T-helper 2 cell (primary cell): ENCODE measurements around the gene METTL25.

ENCODE experiments used
- DNase-seq, 5 experiments: peaks; one replicate each; pipeline versions ENCODE4 v3.0.0 to v3.0.0-alpha.2; 2012 to 2022

Gene METTL25

DNA sequence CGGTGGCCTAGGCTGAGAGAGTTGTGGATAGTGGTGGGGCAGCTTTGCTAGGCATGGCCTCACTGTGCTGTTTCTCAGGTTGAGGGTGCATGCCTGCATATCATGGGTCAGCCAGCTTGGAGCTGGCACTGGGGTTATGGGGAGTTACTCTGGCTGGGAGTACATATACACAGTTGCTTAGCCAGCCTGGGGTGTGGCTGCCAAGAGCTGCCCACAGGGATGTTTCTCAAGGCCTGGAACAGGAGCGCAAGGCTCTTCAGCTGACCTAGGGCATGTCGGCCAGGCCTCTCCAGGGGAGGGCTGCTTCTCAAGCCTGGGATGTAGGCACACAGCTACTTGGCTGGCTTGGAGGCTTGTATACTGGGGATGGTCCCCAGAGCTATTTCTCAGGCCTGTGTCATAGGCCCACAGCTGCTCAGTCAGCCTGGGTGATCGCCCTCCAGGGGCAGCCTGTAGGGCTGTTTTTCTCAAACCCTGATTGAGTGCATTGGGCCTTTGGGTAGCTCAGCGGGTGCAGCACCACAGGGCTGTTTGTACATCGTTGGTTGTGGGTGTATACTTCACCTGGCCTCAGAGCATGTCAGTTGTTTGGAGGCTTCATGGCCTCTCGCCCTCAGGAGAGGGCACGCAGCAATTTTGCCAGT is 114.9 kb downstream of the METTL25 start:
- no peak for DNase-seq

DNA sequence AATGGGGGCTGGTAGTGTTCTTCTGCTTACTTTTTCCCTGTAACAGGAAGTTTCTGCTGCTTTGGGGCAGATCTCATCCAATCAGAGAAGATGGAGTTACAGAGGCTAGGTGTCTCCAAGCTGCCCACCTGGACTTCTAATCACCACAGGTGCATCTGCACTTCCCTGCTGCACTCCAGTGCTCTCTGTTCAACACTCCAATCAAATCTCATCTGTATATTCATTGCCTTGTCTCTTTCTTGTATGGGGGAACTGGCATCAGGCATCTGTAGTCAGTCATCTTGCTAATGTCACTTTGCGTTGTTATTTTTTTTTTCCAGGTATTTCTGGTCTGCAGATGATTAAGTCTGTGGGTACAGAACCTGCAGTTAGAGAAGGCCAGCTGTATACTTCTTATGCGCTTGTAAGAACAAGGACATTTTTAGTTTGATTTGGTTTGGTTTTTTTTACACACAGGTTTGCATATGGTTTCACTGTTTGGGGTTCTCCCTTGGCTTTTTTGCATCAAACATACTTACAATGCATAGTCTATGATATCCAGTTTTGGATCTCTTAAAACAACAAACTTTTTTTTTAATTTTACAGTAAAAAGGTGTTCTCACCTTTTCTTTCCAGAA is 116.0 kb downstream of the METTL25 start:
- no peak for DNase-seq

DNA sequence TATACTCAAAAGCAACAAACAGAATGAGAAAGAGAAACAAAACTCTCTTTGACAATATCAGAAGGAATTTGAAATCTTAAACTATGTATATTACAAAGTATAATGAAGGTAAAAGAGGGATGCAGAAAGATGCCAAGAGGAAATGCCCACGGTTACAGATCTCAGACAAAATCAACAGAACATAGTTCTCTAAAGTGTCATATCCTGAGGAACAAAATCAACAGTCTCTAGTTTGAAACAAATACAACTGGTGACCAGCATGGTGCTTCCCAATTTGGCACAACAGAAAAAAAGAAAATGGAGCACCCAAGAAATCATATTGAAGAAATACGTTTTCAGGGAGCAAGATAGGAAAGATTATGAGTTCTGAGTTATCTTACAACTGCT is 116.5 kb downstream of the METTL25 start:
- no peak for DNase-seq

DNA sequence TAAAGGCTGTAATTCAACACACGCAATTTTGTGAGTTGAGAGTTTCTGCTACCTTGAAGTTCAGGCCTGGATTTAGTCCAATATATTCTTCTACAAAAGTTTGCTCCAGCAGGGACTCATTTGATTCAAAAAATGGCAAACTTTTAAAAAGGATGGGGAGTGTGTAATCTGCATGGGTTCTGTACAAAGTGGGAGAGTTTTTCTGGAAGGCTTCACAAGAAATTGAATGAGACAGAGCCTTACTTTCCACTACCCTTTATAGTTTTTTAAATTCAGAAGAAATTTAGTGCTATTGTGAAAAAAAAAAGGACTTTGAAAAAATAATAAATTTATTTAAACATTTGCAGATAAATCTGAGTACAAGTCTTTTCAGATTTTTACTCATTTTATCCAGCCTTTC is 116.9 kb downstream of the METTL25 start:
- DNase-seq = no peak

DNA sequence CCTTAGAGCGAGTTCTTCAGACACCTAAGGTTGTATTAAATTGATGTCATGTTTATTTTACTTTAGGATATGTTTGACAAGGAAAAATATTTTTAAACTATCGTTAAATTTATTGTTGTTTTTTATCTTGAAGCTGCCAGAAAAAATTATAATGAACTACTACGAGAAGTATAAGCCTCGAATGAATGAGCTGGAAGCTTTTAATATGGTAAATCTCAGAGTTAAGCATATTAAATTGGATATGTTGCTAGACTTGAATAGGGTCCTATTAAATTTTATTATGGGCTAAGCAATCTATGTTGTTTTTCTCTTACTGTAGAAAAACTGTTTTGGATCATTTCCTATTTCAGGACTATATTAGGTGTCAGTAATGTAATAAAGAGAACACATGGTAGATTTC is 118.2 kb downstream of the METTL25 start:
- no peak for DNase-seq

DNA sequence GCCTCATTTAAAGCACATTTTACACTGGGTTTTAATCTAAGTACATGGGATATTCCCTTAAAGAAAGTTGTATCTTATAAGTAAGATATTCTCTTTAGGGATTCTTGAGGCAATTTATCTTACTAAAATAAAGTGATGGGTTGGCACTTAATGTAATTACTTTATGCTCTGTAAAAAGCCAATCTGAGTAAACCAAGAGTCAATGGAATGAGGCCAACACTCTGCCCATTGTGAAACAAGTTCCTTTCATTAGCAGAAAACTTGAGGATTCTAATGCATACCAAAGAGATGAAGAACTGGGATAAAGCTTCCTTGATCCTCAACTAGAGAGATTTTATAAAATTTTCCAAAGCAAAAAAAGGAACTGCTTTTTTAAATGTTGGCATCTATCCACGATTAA is 121.2 kb downstream of the METTL25 start:
- no peak for DNase-seq

DNA sequence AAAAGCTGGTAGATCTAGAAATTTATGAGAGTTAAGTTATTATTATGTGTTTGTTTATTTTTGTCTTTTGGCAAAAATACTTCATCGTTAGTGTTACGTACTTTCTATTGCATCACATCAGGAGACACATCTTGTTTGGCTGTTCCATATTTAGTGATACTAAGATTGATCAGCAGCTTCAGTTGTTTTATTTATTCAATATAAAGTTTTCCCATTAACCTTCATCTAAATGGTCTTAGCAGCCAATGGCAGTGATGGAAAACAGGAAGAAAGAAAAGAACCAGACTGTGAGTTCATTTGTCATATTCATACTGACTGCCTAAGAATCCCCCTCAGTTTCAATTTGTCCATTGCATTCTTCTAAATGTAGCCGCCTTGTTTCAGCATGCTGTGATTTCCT is 122.3 kb downstream of the METTL25 start:
- no peak for DNase-seq

DNA sequence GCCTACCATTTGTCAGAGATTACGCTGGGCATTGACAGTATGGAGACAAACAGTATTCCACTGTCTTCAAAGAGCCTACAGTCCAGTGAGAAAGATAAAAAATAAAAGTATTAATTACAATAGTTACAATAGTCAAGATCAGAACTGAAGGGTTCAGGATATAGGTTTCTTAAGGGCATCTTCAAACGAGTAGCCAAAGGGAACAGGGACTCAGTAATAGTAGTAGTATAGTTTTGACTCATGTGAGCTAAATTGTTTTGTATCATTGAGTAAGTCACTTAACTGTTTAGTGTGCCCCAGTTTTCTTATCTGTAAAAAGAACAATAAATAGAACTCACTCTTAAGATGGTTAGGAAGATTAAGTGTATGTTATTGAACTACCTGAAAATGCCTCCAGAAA is 123.6 kb downstream of the METTL25 start:
- DNase-seq = peak in 1 of 5 experiments; percentile 17

DNA sequence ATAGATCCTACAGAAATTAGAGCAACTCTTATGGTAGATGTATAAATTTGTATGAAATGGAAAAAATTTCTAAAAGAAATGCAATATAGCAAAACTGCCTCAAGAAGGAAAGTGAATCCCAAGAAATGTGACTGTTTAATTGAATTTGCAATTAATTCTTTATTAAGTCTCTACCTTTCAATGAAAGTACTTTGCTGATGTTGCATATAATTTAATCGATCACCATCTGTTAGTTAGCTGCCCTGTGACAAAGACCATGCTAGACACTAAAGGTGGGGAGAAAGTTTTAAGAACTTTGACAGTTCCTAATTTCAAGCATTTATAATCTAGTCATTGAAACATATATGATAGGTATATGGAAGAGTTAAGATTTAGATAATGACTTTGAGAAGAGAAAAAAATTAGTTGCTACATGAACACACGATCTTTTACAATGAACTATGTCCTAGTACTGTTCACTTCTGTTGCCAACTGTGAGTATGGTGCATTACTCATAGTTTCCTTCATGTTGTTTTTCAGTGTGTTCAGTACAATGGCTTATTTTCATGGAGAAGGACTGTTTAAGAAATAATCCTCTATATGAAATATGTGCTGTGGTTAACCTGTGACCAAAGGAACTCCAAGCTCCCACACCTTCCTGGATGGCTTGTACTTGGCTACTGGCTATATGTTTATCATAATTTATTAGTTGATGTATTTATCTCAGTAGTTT is 128.4 kb downstream of the METTL25 start:
- no peak for DNase-seq

DNA sequence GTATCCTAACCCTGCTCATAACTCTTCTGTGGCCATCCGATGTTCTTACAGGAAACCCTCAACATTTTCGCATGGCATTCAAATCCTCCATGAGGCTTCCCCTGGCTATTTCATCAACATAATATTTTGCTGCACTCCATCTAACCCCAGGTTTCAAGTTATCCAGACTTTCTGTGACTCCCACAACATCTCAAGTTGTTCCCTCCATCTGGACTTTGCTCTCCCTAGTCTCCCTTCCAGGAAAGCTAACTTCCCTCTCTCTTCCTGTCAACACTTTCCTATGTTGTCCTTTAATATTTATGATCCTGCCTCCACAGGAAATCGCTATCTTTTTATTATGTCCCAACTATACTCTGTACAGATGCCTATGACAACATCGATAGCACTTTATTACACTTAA is 146.1 kb downstream of the METTL25 start:
- DNase-seq = no peak

DNA sequence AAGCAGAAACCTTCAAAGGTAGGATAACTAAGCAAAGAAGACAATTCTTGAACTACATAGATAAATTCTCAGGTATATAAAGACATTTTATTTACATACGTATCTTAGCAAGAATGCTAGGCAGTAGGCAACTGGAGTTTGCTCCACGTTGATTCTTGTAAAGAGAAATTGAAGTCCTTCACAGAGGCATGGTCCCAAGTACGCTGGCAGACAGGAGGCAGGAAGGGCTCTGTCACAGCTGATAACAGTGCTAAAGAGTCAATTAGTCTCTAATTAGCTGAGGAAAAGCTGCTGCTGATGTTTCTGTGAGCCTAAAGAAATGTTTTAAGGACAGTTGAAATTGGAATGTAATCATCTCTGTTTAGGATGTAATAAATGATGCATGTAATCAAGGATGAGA is 146.8 kb downstream of the METTL25 start:
- DNase-seq = no peak

DNA sequence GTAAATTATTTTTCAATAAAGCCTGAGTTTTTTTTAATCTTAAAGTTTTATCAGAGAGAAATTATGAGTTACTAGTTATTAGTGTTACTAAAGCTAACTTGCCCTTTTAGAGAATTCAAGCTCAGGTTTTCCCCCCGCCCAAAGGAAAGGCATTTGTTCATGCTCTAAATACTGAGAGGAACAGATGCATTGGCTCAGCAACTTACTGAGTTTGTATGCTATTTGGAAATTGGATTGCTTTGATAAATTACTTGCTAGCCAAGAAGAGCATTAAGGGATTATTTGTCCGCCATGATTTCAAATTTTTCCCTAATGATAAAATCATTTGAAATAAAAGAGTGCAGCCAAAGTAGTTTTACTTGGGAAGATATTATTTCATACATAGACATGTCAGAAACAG is 149.4 kb downstream of the METTL25 start:
- DNase-seq = no peak

DNA sequence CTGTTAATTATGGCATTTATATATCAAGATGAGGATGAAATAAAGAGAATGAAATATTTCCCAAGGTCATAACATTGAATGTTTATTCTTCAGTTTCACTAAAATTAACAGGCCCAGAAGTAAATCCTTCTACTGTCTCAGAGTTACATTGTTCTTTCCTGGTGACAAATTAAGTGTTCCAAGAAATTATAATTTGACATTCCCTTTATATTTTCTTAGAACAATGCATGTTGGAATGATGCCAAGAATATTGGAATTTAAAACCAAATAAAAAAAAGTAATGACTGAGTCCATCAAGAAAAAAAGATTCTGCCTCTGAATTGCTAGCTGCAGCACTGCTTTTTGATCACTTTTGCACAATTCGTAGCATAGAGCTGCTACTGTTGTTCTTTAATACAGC is 152.1 kb downstream of the METTL25 start:
- DNase-seq = no peak

DNA sequence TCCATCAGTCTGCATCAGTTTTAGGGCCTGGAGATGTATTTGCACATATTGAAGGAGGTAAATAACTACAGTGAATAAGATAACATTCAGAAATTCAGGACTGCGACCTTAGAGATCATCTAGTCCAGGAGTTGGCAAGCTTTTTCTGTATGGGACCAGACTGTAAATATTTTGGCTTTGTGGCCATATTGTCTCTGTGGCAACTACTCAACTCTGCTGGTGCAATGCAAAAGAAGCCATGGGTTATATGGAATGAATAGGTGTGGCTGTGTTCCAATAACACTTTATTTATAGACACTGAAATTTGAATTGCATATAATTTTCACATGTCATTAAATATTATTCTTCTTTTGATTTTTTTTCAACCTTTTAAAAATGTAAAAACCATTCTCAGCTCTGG is 156.6 kb downstream of the METTL25 start:
- no peak for DNase-seq

DNA sequence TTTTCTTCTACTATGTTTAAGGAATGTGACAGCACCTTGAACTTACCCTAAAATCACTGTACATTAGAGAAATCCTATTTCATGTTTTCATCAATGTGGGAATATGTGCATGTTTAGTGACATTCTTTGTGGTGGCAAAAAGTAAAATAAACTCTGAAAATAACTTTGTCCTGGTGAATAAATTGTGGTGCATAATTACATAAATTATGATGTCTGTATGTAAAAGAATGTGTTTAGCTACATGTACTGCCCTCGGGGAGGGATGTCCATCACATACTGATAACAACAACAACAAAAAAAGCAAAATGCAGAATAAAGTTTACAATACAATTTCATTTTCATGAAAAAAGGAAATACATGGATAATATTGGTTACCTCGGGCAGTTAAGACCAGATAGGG is 157.3 kb downstream of the METTL25 start:
- DNase-seq = no peak

DNA sequence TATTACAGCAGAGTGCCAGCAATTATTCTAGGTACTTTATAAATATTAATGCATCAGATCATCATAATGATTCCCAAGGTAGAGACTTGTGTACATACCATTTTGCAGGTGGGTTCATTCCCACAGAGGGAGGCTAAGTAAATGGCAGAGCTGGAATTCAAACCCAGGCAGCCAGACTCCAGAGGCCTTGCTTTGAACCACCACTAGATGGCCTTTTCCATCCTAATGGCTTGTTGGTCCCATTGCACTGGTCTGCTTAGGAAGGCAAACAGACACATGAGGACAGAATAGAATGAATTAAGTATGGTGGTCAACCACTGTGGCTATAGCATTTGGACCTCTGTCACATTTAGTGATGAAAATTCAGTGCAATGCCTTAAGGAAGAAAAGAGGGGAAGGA is 158.7 kb downstream of the METTL25 start:
- no peak for DNase-seq

DNA sequence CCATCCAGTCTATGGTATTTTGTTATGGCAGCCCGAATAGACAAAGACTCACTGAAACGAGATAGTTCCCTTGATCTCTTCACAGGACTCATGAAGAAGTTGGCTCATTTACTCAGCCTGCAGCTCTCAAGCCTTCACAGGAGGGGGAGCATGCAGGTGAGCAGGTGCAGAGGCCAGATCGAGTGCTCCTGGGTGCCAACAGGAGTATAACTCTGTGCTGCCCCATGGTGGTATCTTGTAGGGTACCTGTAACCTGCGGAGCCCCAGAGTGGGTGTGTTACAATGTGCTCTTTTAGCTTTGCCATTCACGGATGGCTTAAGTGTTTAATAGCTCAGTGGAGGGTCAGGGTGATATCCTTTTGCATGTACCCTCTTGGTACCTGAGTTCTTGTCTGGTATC is 159.5 kb downstream of the METTL25 start:
- DNase-seq = no peak

DNA sequence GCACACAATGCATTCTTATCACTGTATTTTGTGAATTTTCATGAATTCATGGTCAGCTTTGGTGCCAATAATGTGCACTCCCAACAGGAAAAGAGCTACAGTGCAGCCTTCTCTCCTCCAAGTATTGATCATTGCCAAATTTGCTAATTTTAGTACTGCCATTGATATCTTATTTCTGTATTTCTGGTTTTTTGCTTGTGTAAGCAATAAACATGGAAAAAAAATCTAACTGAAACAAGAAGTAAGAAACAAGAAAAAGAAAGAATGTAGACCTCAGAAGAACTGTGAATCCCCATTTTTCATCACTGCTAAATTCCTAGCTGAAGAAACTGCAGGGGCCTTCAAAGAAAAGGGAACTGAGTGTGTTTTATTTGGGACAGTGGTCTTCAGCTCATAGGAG is 161.2 kb downstream of the METTL25 start:
- no peak for DNase-seq

DNA sequence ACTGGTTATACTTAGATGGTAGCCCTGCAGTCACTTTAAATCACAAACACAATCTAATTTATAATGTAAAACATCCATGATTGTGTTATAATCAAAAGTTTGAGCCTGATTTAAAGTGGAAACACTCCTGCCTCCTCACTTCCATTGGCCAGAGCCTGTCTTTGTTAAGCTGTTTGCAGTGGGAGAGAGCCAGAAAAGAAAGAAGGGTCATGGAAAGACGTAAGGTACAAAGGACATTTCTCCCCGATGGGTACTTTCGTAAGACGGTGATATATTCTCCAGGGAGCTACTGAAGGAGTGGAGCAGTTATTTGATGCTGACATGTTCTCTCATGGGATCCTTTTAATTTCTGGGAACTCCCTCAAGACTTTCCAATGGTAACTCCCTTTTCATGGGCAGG is 164.0 kb downstream of the METTL25 start:
- no peak for DNase-seq

DNA sequence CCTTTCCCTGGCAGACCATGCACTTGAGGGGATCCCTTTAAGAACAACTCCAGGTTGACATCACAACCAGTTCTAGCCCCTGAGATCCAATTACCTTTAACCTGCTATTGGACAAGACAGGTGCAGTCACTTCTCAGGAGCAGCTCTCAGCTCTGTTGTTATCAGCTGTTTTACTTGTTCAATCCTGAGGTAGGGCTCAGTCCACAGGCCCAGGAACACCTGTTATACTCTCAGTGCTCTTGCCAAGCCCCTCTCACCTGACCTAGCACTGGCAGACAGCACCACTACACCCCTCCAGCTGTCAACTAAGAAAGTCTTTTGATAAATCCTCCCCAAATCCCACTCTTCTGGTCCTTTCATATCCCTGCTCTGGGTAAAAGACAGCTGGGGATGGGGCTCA is 164.4 kb downstream of the METTL25 start:
- DNase-seq = no peak

DNA sequence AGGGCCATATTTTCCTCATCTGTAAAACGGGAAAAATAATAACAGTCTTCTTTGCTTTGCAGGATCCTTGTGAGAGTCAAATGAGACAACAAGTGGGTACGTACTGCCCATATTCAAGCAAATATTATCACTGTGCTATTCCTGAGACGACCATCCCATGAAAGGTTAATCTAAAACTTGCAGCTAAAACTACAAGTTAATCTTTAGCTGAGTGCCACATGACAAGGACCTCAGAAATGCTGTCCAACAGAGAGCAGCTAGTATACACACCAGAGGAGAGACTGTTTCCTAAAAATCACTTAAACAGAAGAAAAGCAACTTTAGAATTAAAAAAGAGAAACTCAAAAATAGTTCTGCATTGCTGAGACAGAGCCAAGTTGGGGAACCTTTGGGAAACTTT is 165.7 kb downstream of the METTL25 start:
- no peak for DNase-seq

DNA sequence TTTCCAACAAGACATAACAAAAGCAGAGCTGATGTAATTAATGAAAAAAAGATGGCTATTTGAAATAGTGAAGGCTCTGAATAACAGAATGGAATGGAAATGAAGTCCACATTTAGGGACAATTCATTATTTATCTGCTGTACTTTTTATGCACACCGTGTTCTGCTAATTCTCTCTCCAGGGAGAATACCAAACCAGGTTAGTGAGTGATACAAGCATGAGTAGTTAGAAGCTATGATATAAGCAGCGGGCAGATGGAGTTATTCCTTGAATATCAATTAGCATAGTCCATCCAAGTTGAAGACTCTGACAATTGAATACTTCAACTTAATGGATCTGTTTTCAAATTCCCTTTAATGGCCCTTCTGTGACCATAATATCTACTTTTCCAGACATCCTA is 166.3 kb downstream of the METTL25 start:
- no peak for DNase-seq

DNA sequence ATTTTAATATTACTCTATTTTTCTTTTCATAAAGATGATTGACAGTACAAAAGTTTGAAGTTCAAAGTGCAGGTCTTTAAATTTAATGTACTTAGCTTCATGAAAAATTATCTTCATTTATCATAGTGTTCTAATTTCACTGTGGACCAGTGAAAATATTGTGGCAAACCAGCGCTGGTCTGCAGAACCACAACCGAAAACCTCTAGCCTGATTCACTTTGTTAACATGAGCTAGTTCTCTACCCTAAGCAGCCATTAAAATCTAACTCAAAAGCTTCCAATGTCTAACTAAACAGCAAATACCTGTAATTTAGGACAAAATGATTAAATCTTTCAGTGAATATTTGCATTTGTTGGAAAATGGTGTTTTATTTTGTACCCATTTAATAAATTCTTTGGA is 167.3 kb downstream of the METTL25 start:
- DNase-seq = no peak

DNA sequence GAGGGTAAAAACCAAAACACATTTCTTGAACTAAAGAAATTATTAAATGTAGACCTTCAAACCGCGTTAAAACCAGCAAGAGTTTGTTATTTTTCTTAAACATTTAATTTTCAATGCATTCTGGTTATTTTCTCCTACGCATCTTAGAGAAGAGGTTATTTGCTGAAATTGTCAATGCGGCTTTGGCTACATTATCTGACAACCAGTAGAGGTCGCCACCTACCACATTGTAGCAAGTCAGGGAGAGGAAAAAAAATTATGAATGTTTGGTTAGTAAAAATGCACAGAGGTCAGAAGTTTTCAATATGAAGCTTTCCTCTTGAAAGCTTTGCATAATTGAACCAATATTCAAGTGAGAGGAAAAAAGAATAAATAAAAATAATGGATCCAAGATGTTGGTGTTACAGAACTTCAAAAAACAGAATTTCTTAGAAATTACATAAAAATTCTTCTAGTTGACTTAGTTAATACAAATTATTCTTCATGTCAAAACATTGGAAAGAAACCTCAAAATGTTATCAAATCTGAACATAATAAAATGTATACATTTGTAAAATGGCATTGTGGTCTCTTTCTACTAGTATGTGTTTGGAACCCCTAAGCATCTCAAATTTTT is 168.9 kb downstream of the METTL25 start:
- DNase-seq = peak in 1 of 5 experiments; percentile 54
